ENCODE results near the gene MRPL41. TPM values are rescaled to one million over a fixed set of nuclear protein-coding genes. Genes with fewer than 3 reads are reported as not detected.

The MRPL41 gene
- total and polyA plus RNA-seq, 2 of the 13 experiments (the other 11 are each of a cell fraction or from before 2014, with no cell fraction given), result 20.9 to 54.0 TPM

GRCh38 chr9:137531099-137531765, 20.4 kb upstream of the MRPL41 start:
- DNase-seq (ENCODE audit: low spot score) (no peak), ATAC-seq (no peak), FAIRE-seq (no peak)
- no peak overlapping the region for H3K9ac ChIP-seq (ENCODE audit: insufficient read depth, low read depth, low read length)
- no peaks in the 10 kb centered on the region for H3K79me2 ChIP-seq (ENCODE audit: insufficient read depth, low read length)
- H3K4me3 ChIP-seq (replicated peaks in 1 of 3; ENCODE audit: insufficient read depth in 1 of 3, low read depth in 2 of 3, low read length in 3 of 3), result no peak overlapping the region
- H4K20me1 ChIP-seq (ENCODE audit: insufficient read depth, low read length), result no peaks in the 10 kb centered on the region
- H3K27me3 ChIP-seq (ENCODE audit: control insufficient read depth in 1 of 2, insufficient read depth in 2 of 2, low read length in 2 of 2), result no peaks in the 10 kb centered on the region
- no peaks in the 10 kb centered on the region for H3K36me3 ChIP-seq (replicated peaks in 1 of 2; ENCODE audit: control insufficient read depth in 1 of 2, insufficient read depth in 2 of 2, low read length in 2 of 2)
- BruUV-seq (replicated peaks), result no TSS peak
- POLR2A ChIA-PET, result no interaction called here
- CTCF ChIA-PET (ENCODE audit: low intra/inter-chr PET ratio, low total read pairs), result no interaction called here
- in situ Hi-C loops (cut with HindIII; ENCODE audit: extremely low pct_ligation_motif_present, low pct_unique_long_range_greater_than_20kb) (no loop called here), intact Hi-C loops (cut with micrococcal nuclease; ENCODE audit: unreplicated experiment) (no loop called here)
- peaks cover 13% of the 10 kb centered on the region for H3K4me1 ChIP-seq (ENCODE audit: insufficient read depth, low read length)
- 71% methylated on average over 17 of the region's 17 CpGs for WGBS (ENCODE audit: low lambda C conversion rate)
- H3K27ac ChIP-seq (ENCODE audit: extremely low read length, insufficient read depth, low read length), result no peak overlapping the region
- no peak overlapping the region for H3K4me2 ChIP-seq (ENCODE audit: low read depth, low read length)
- TF ChIP-seq ZFP90 (CRISPR knock-in tag; IDR thresholded peaks at IDR 0.05; ENCODE audit: borderline replicate concordance), result no peak
- TF ChIP-seq SRSF9 (IDR thresholded peaks at IDR 0.05; ENCODE audit: borderline replicate concordance, insufficient read depth, low read depth, low read length, poor library complexity, severe bottlenecking), result no peak
- no peak for TF ChIP-seq ADNP (CRISPR knock-in tag; IDR thresholded peaks at IDR 0.05)
- no peak for TF ChIP-seq PAWR (CRISPR knock-in tag; IDR thresholded peaks at IDR 0.05; ENCODE audit: borderline replicate concordance)
- no peak for TF ChIP-seq CSRNP2 (CRISPR knock-in tag; conservative IDR thresholded peaks at IDR 0.05; ENCODE audit: low read depth)
- no peak for TF ChIP-seq DMAP1 (CRISPR knock-in tag; IDR thresholded peaks at IDR 0.05)
- TF ChIP-seq PHB2 (IDR thresholded peaks at IDR 0.05; ENCODE audit: partially characterized antibody), result no peak
- no peak for TF ChIP-seq JUNB (CRISPR knock-in tag; IDR thresholded peaks at IDR 0.05; ENCODE audit: borderline replicate concordance)
- no peak for TF ChIP-seq ZNF414 (CRISPR knock-in tag; IDR thresholded peaks at IDR 0.05)
- no peak for TF ChIP-seq ZNF670 (CRISPR knock-in tag; IDR thresholded peaks at IDR 0.05; ENCODE audit: borderline replicate concordance)
- TF ChIP-seq TARDBP (CRISPR knock-in tag; IDR thresholded peaks at IDR 0.05), result no peak
- TF ChIP-seq ZFX (CRISPR knock-in tag; IDR thresholded peaks at IDR 0.05; ENCODE audit: low read depth), result no peak
- TF ChIP-seq ERF (CRISPR knock-in tag; IDR thresholded peaks at IDR 0.05), result no peak
- TF ChIP-seq TSC22D2 (CRISPR knock-in tag; IDR thresholded peaks at IDR 0.05; ENCODE audit: borderline replicate concordance), result no peak
- no peak for TF ChIP-seq MYPOP (CRISPR knock-in tag; IDR thresholded peaks at IDR 0.05)
- TF ChIP-seq RFXAP (CRISPR knock-in tag; IDR thresholded peaks at IDR 0.05; ENCODE audit: borderline replicate concordance), result no peak
- no peaks in the 10 kb centered on the region for H3K9me3 ChIP-seq (ENCODE audit: low read length)
- H2AFZ ChIP-seq (ENCODE audit: low read length), result no peak overlapping the region

Measured in HepG2 (cell line).